Activated CD4-positive, alpha-beta T cell treated with anti-CD3 and anti-CD28 coated beads, Interleukin-2, amount 10 ng/mL, durations not matched to agents 7 days and 5 days (primary cell): ENCODE measurements around the gene CCDC32. TPM values are rescaled to one million over a fixed set of nuclear protein-coding genes. Genes with fewer than 3 reads are reported as not detected.
A peak's percentile ranks its signal among the peaks of the same experiment; 100 is the strongest.

Experiments used
- CTCF ChIA-PET: fragments of 350-600 bp; sonication (Branson Sonifier 250); formaldehyde crosslinking; loops from one replicate; lab custom pipeline; 2021; ENCODE audit warnings: antibody characterized with exemption; lab: Charles Lee
- POLR2A ChIA-PET: fragments of 350-600 bp; sonication (Branson Sonifier 250); formaldehyde crosslinking; loops from one replicate; lab custom pipeline; 2021; ENCODE audit warnings: antibody characterized with exemption; lab: Charles Lee
- DNase-seq: peaks from one replicate; pipeline ENCODE4 v3.0.0-alpha.2; 2020
- H3K27ac Mint-ChIP-seq: one replicate; pipeline ENCODE4 v1.8.0; 2021; ENCODE audit warnings: mild to moderate bottlenecking, moderate library complexity, mixed read lengths
- H3K27me3 Mint-ChIP-seq: one replicate; pipeline ENCODE4 v1.8.0; 2021; ENCODE audit warnings: mixed read lengths
- H3K36me3 Mint-ChIP-seq: one replicate; pipeline ENCODE4 v1.8.0; 2021; ENCODE audit warnings: low read depth, mixed read lengths
- H3K4me1 Mint-ChIP-seq: one replicate; pipeline ENCODE4 v1.8.0; 2021; ENCODE audit warnings: mixed read lengths
- H3K4me3 Mint-ChIP-seq: one replicate; pipeline ENCODE4 v1.8.0; 2021; ENCODE audit warnings: mild to moderate bottlenecking, moderate library complexity, mixed read lengths
- H3K9me3 Mint-ChIP-seq: one replicate; pipeline ENCODE4 v1.8.0; 2021; ENCODE audit warnings: mixed read lengths
- total RNA-seq, 2 experiments: library from RNA; stranded (reverse); gene quantifications; one replicate each; pipeline ENCODE4 v1.2.3, GENCODE V29; 2021

Gene CCDC32
- total RNA-seq, 2 experiments from 2014 or later = 17.0 to 22.7 TPM

GRCh38 chr15:40562691-40563090 lies 2.2 kb downstream of the CCDC32 start:
- peak overlapping the region; percentile 34 for H3K4me3 Mint-ChIP-seq
- POLR2A ChIA-PET = no interaction called here
- peaks cover 22% of the 10 kb centered on the region for H3K36me3 Mint-ChIP-seq

GRCh38 chr15:40558952-40559742 lies 5.7 kb downstream of the CCDC32 start:
- CTCF ChIA-PET = interaction anchor here (1.1 to 1.2 kb wide), 2 partner anchors 10 to 30 kb away, joined by 3 to 5 read pairs; no protein-coding TSS in a partner anchor

More at GRCh38 chr15:40562691-40563090, 2.2 kb downstream of the CCDC32 start:
- CTCF ChIA-PET = interaction anchor here (1.0 to 1.6 kb wide), 2 partner anchors 24 to 29 kb away, joined by 3 to 4 read pairs; no protein-coding TSS in a partner anchor
- peaks cover 41% of the 10 kb centered on the region for H3K4me1 Mint-ChIP-seq
- no peak overlapping the region for H3K27ac Mint-ChIP-seq
- H3K27me3 Mint-ChIP-seq = peaks cover 2% of the 10 kb centered on the region
- DNase-seq = no peak
- no peaks in the 10 kb centered on the region for H3K9me3 Mint-ChIP-seq

GRCh38 chr15:40555876-40556275 lies 9.0 kb downstream of the CCDC32 start:
- H3K9me3 Mint-ChIP-seq = no peaks in the 10 kb centered on the region
- peaks cover 5% of the 10 kb centered on the region for H3K4me1 Mint-ChIP-seq
- no peak for DNase-seq
- no peaks in the 10 kb centered on the region for H3K27me3 Mint-ChIP-seq
- POLR2A ChIA-PET = no interaction called here
- H3K27ac Mint-ChIP-seq = no peak overlapping the region
- peaks cover 41% of the 10 kb centered on the region for H3K36me3 Mint-ChIP-seq
- CTCF ChIA-PET = no interaction called here
- no peak overlapping the region for H3K4me3 Mint-ChIP-seq

More at GRCh38 chr15:40558952-40559742, 5.7 kb downstream of the CCDC32 start:
- DNase-seq = no peak
- Mint-ChIP-seq H3K4me1 (peaks cover 26% of the 10 kb centered on the region), H3K9me3 (no peaks in the 10 kb centered on the region), H3K36me3 (peaks cover 37% of the 10 kb centered on the region), H3K4me3 (no peak overlapping the region), H3K27ac (no peak overlapping the region), H3K27me3 (no peaks in the 10 kb centered on the region)
- POLR2A ChIA-PET = no interaction called here

GRCh38 chr15:40554161-40554525 lies 10.7 kb downstream of the CCDC32 start:
- no peaks in the 10 kb centered on the region for H3K9me3 Mint-ChIP-seq
- H3K27me3 Mint-ChIP-seq = no peaks in the 10 kb centered on the region
- no peak overlapping the region for H3K27ac Mint-ChIP-seq
- peaks cover 2% of the 10 kb centered on the region for H3K4me1 Mint-ChIP-seq
- peaks cover 39% of the 10 kb centered on the region for H3K36me3 Mint-ChIP-seq
- ChIA-PET POLR2A (no interaction called here), CTCF (no interaction called here)
- no peak for DNase-seq
- no peak overlapping the region for H3K4me3 Mint-ChIP-seq

GRCh38 chr15:40550341-40551037 lies 14.4 kb downstream of the CCDC32 start:
- no peak for DNase-seq
- H3K4me1 Mint-ChIP-seq = no peaks in the 10 kb centered on the region
- H3K36me3 Mint-ChIP-seq = peaks cover 33% of the 10 kb centered on the region
- CTCF ChIA-PET = interaction anchor here (0.6 to 1.0 kb wide), 2 partner anchors 12 to 70 kb away, joined by 3 to 4 read pairs; no protein-coding TSS in a partner anchor
- no peak overlapping the region for H3K4me3 Mint-ChIP-seq
- H3K27ac Mint-ChIP-seq = no peak overlapping the region
- H3K27me3 Mint-ChIP-seq = no peaks in the 10 kb centered on the region
- POLR2A ChIA-PET = no interaction called here
- H3K9me3 Mint-ChIP-seq = no peaks in the 10 kb centered on the region

- H3K9me3 Mint-ChIP-seq = no peaks in the 10 kb centered on the region
- ChIA-PET CTCF (interaction anchor here (1.0 kb wide), 1 partner anchor 11 kb away, joined by 3 read pairs; no protein-coding TSS in a partner anchor), POLR2A (no interaction called here)
- no peak overlapping the region for H3K27ac Mint-ChIP-seq
- H3K36me3 Mint-ChIP-seq = peaks cover 30% of the 10 kb centered on the region
- H3K4me3 Mint-ChIP-seq = no peak overlapping the region
- no peaks in the 10 kb centered on the region for H3K4me1 Mint-ChIP-seq
- no peaks in the 10 kb centered on the region for H3K27me3 Mint-ChIP-seq
- DNase-seq = no peak
Observed at GRCh38 chr15:40549894-40550293, 14.9 kb downstream of the CCDC32 start.

- Mint-ChIP-seq H3K27me3 (no peaks in the 10 kb centered on the region), H3K4me3 (no peak overlapping the region), H3K27ac (no peak overlapping the region), H3K4me1 (peaks cover 8% of the 10 kb centered on the region), H3K9me3 (no peaks in the 10 kb centered on the region), H3K36me3 (peaks cover 23% of the 10 kb centered on the region)
- CTCF ChIA-PET = interaction anchor here (0.5 kb wide), 1 partner anchor 19 kb away, joined by 3 read pairs; no protein-coding TSS in a partner anchor
- no peak for DNase-seq
- POLR2A ChIA-PET = no interaction called here
Observed at GRCh38 chr15:40548610-40549009, 16.2 kb downstream of the CCDC32 start.

- H3K9me3 Mint-ChIP-seq = no peaks in the 10 kb centered on the region
- H3K4me1 Mint-ChIP-seq = peaks cover 8% of the 10 kb centered on the region
- peaks cover 11% of the 10 kb centered on the region for H3K36me3 Mint-ChIP-seq
- H3K27ac Mint-ChIP-seq = no peak overlapping the region
- no peak for DNase-seq
- POLR2A ChIA-PET = no interaction called here
- no peak overlapping the region for H3K4me3 Mint-ChIP-seq
- no peaks in the 10 kb centered on the region for H3K27me3 Mint-ChIP-seq
- CTCF ChIA-PET = interaction anchor here (0.6 to 1.9 kb wide), 2 partner anchors 9 to 21 kb away, joined by 7 read pairs; no protein-coding TSS in a partner anchor
Observed at GRCh38 chr15:40545457-40545856, 19.4 kb downstream of the CCDC32 start.

- POLR2A ChIA-PET = no interaction called here
- peaks cover 8% of the 10 kb centered on the region for H3K4me1 Mint-ChIP-seq
- no peak overlapping the region for H3K27ac Mint-ChIP-seq
- DNase-seq = no peak
- H3K27me3 Mint-ChIP-seq = no peaks in the 10 kb centered on the region
- CTCF ChIA-PET = interaction anchor here (1.9 kb wide), 1 partner anchor 7 kb away, joined by 7 read pairs; no protein-coding TSS in a partner anchor
- H3K9me3 Mint-ChIP-seq = no peaks in the 10 kb centered on the region
- H3K36me3 Mint-ChIP-seq = peaks cover 6% of the 10 kb centered on the region
- H3K4me3 Mint-ChIP-seq = no peak overlapping the region
Observed at GRCh38 chr15:40543631-40544294, 21.1 kb downstream of the CCDC32 start.

GRCh38 chr15:40543082-40543481 lies 21.8 kb downstream of the CCDC32 start:
- H3K27ac Mint-ChIP-seq = no peak overlapping the region
- ChIA-PET POLR2A (no interaction called here), CTCF (no interaction called here)
- no peak overlapping the region for H3K4me3 Mint-ChIP-seq
- no peak for DNase-seq
- peaks cover 8% of the 10 kb centered on the region for H3K4me1 Mint-ChIP-seq
- no peaks in the 10 kb centered on the region for H3K9me3 Mint-ChIP-seq
- peaks cover 2% of the 10 kb centered on the region for H3K36me3 Mint-ChIP-seq
- no peaks in the 10 kb centered on the region for H3K27me3 Mint-ChIP-seq

- ChIA-PET CTCF (interaction anchor here (0.8 to 1.3 kb wide), 2 partner anchors 11 to 24 kb away, joined by 3 to 4 read pairs; no protein-coding TSS in a partner anchor), POLR2A (no interaction called here)
- H3K9me3 Mint-ChIP-seq = no peaks in the 10 kb centered on the region
- H3K36me3 Mint-ChIP-seq = no peaks in the 10 kb centered on the region
- H3K27me3 Mint-ChIP-seq = no peaks in the 10 kb centered on the region
- no peak overlapping the region for H3K27ac Mint-ChIP-seq
- DNase-seq = no peak
- peaks cover 4% of the 10 kb centered on the region for H3K4me1 Mint-ChIP-seq
- H3K4me3 Mint-ChIP-seq = no peak overlapping the region
Observed at GRCh38 chr15:40538976-40539375, 25.9 kb downstream of the CCDC32 start.

GRCh38 chr15:40536501-40536900 lies 28.3 kb downstream of the CCDC32 start:
- Mint-ChIP-seq H3K4me1 (no peaks in the 10 kb centered on the region), H3K27me3 (no peaks in the 10 kb centered on the region), H3K4me3 (no peak overlapping the region), H3K9me3 (no peaks in the 10 kb centered on the region), H3K36me3 (no peaks in the 10 kb centered on the region), H3K27ac (no peak overlapping the region)
- POLR2A ChIA-PET = no interaction called here
- no peak for DNase-seq
- CTCF ChIA-PET = interaction anchor here (0.5 to 1.6 kb wide), 4 partner anchors 8 to 114 kb away, joined by 3 to 7 read pairs (median 4); no protein-coding TSS in a partner anchor
